ENCODE results near the gene AHRR. TPM values are rescaled to one million over a fixed set of nuclear protein-coding genes. Genes with fewer than 3 reads are reported as not detected.

AHRR gene
- total RNA-seq, 1 donor: 31.9 TPM

DNA sequence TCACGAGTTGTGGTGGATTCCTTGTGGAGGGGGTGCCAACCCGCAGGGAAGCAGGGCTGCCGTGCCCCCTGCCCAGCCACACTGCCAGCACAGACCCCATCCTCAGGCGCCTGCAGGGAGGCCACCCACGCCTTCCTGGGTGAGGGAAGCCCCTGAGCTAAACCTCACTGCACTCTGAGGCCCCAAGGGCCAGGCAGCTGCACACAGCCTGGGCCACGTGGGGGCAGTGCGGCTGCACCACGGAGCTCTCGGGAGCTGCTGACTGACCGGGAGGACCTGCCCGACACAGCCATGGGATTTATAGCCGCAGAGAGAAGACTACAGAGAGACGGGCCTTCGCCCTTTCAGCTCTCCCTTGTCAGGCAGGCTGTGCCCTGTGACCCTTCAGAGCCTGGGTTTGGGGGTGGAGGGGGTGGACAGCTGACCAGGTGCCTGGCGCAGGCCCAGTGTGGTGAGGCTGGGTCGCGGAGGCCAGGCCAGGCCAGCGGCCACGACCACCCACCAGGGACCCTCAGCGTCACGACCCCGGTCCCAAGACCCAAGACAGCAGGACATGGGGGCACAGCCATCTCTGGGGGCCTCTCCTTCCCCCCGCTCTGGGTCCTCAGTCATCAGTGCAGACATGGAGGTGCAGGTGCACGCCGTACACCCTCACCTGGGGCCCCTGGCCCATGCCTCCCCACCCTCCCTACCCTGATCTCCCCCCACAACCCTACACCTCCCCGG, 4.3 kb upstream of the AHRR start:
- peak; percentile 59 for DNase-seq (ENCODE audit: low read depth)
- H3K4me3 ChIP-seq (ENCODE audit: low read depth, low read length): no peak overlapping the region
- TF ChIP-seq, protein P1, sequence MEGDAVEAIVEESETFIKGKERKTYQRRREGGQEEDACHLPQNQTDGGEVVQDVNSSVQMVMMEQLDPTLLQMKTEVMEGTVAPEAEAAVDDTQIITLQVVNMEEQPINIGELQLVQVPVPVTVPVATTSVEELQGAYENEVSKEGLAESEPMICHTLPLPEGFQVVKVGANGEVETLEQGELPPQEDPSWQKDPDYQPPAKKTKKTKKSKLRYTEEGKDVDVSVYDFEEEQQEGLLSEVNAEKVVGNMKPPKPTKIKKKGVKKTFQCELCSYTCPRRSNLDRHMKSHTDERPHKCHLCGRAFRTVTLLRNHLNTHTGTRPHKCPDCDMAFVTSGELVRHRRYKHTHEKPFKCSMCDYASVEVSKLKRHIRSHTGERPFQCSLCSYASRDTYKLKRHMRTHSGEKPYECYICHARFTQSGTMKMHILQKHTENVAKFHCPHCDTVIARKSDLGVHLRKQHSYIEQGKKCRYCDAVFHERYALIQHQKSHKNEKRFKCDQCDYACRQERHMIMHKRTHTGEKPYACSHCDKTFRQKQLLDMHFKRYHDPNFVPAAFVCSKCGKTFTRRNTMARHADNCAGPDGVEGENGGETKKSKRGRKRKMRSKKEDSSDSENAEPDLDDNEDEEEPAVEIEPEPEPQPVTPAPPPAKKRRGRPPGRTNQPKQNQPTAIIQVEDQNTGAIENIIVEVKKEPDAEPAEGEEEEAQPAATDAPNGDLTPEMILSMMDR (IDR thresholded peaks at IDR 0.05; ENCODE audit: insufficient read depth, low read length): peak; percentile 73

DNA sequence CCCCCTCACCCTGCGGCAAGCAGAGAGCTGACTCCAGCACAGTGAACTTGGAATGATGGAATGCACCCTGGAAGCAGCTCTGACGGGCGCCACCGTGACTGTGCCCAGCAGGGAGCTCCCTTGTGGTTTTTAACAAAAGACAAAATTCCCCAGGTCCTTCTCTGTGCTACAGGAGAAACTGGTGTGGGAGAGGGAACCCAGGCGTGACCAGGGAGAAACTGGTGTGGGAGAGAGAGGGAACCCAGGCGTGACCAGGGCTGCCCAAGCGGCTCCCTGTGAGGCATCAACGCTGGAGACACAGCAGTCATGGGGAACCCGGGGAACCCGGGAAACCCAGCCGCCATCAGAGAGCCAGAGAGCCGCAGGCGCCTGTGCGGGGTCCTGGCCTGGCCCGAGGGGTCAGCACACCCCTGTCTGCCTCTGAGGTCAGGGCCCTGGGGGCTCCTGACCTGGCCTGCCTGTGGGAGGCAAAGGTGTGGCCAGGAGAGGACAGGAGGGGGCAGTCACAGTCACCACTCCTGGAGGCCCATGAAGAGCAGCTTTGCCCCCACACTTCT, 3.1 kb upstream of the AHRR start:
- peak; percentile 35 for DNase-seq (ENCODE audit: low read depth)
- TF ChIP-seq, protein P1 (IDR thresholded peaks at IDR 0.05; ENCODE audit: insufficient read depth, low read length): no peak
- no peak overlapping the region for H3K4me3 ChIP-seq (ENCODE audit: low read depth, low read length)

DNA sequence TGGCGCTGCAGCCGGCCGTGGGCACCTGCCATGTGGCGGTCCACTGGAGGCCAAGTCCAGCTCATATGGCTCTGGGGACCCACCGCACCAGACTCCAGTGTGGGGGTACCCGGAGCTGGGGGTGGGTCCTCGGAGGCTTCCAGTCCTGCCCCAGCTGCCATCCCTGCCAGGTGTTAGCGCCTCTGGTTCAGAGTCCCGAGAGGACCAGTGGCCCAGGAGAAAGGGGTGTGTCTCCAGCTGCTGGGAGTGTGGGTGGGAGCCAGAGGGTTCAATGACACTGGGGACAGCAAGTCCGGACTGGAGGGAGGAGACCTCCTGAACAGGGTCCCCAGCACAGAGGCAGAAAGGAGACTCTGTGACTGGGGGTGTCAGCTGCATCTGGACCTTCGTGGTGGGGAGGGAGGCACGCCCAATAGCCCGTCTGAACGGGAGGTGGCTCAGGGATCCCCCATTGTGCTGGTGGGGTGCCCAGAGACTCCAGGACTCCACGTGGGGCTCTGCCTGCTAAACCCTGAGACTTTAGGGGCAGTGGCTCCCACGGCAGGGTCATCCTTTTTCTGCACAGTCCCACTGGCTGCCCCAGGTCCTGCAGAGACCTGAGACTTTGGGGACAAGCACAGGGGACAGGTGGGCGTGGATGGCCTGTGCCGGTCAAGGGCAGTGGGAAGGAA, 2.4 kb upstream of the AHRR start:
- TF ChIP-seq, protein P1 (IDR thresholded peaks at IDR 0.05; ENCODE audit: insufficient read depth, low read length): no peak
- DNase-seq (ENCODE audit: low read depth): no peak
- no peak overlapping the region for H3K4me3 ChIP-seq (ENCODE audit: low read depth, low read length)

DNA sequence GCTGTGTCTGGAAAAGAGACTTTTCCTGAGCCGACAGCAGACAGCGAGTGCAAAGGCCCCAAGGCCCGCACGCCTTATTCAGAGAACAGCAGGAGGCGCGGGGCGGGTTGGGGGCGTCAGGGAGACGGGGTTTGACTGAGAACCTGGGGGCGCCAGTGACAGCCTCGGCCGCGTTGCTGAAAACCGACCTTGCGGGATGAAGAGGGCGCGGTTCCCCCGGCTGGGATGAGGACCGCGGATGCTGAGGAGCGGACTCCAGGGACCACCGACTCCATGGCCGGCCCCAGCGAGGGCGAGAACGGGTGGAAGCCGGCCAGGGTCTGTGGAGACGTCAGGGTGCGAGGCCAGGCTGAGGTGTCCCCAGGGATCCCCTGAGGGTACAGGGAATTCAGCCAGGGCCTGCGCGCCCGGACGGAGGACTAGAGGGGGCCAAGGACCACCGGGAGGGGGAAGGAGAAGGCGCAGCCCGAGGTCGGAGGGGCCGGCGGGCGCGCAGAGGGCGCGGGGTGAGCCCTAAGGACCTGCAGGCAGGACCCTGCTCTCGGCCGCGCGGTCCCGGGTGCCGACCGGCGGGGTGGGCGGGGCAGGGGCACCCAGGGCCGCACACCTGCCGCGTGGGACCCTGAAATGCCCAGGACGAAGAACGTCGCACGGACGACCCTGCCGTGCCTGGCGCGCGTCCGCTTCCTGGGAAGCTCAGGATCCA, 837 bp upstream of the AHRR start:
- H3K4me3 ChIP-seq (ENCODE audit: low read depth, low read length): peak overlapping the region; percentile 79
- TF ChIP-seq, protein P1 (IDR thresholded peaks at IDR 0.05; ENCODE audit: insufficient read depth, low read length): no peak
- DNase-seq (ENCODE audit: low read depth): no peak

DNA sequence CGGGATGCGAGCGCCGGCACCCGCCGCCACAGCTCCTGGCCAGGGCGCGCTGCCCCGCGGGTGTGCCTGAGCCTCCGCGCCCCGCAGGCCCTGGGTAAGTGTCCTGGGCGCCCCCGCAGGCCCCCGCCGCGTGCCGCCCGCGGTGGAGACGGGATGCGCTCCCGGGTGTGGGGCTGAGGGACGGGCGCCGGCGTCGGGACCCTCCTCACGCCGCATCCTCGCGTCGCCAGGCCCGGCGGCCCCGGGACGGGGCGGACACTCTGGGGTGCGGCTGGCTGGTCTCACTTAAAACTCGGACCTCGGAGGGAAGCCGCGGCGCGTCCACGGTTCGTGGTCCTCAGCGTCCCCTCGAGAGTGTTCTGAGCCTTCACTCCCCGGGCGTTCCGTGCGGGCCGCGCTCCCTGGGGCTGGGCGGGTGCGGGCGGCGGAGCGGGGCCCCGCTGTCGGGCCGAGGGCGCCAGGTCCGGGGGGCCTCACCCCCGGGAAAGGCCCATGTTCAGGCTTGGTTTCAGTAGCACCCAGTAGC, 275 bp downstream of the AHRR start:
- TF ChIP-seq, protein P1 (IDR thresholded peaks at IDR 0.05; ENCODE audit: insufficient read depth, low read length): no peak
- DNase-seq (ENCODE audit: low read depth): no peak
- peak overlapping the region; percentile 79 for H3K4me3 ChIP-seq (ENCODE audit: low read depth, low read length)

DNA sequence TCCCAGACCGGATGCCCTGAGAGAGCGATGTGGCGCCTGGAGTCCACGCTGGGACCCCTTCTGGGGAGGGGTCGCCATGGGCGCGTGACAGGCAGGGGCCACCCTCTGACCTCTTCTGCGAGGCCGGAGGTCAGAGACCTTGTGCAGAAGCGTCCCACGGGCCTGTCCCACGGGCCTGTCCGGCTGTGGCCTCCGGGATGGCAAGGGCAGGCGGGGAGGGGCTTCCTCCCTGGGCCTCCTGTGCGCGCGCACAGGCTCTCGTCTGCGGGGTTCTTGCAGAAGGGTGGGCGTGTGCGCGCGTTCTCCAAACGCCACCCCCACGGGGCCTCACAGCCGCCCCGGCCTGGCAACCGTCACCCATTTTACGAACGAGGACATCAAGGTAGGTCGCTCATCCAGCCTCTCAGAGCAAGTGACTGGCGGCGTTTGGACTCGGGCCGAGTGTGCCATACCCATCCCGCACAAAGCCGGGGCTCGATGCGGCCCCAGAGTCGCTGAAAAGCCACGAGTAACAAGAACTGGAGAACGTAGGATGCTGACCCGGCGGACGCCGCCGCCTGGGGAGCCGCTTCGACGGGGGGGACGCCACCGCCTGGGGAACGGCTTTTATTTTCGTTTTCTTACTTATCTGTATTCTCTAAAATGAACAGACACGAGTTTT, 897 bp downstream of the AHRR start:
- H3K4me3 ChIP-seq (ENCODE audit: low read depth, low read length): peak overlapping the region; percentile 79
- TF ChIP-seq, protein P1 (IDR thresholded peaks at IDR 0.05; ENCODE audit: insufficient read depth, low read length): no peak
- peak; percentile 30 for DNase-seq (ENCODE audit: low read depth)

Measured in fibroblast of the aortic adventitia (primary cell).